ENCODE measurements around the gene DQX1.
"Not testable (repeated sequence)": the region's sequence is repeated elsewhere in the genome, so short reads cannot be mapped to it uniquely, and the experiment has no call there.

The DQX1 gene

DNA sequence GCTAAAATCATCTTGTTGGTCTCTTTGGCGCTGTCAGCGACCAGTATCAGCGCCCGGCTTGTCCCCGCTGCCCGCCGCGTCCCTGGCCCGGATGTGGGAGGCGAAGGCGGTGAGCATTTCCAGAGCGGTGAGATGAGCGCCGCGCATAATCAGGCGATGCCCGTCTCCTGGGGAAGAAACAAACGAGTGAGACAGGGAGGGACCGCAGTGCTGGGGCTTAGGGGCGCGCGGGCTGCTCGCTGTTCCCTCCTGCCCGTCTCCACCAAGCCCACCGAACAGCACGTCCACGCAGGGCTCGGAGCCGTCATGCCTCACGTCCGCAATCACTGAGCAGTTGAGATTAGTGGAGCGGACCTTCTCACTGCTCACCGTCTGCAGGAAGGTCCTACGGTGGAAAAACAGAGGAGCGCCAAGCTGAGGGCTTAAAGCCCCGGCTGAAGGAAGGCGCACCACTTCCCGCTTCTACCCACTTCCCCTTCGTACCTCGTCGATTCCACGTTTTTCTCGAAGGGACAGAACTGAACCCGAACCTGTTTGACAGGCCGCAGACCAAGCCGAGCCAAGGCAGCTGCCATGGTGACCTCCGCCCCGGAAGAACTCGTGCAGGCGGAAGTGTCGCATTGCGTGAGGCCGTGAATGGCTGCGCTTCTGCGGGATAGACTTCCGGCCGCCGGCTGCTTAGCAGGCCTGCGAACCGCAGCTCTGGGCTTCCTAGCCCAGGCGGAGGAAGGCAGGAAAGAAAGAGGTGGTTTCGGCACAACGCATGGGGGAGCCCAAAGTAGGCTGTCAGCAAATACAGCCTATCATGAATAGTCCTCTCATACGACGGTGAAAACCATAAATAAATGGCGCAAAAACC lies 53.7 kb downstream of the DQX1 start, which contains the start of gene MRPL53:
TSS of gene MRPL53 (minus strand) at position 595 of the 859 bp plus-strand sequence. CDS start at position 575, 20 bp downstream.
- DNase-seq (ENCODE audit: low spot score in 2 of 2) = peak; percentile 89 to 96
- peaks cover 9% of the 10 kb centered on the region; the same call in 1 of the 2 replicates for H3K4me1 ChIP-seq
- H3K27me3 ChIP-seq (ENCODE audit: low read depth) = no peaks in the 10 kb centered on the region
- H3K4me3 ChIP-seq = peak within 1 kb of the TSS; percentile 61
- in situ Hi-C loops (cut with MboI; ENCODE audit: low sequenced_read_pairs) = no loop called here
- no peaks in the 10 kb centered on the region for H3K9me3 ChIP-seq
- peaks cover 19% of the 10 kb centered on the region for H3K36me3 ChIP-seq (replicated peaks)

DNA sequence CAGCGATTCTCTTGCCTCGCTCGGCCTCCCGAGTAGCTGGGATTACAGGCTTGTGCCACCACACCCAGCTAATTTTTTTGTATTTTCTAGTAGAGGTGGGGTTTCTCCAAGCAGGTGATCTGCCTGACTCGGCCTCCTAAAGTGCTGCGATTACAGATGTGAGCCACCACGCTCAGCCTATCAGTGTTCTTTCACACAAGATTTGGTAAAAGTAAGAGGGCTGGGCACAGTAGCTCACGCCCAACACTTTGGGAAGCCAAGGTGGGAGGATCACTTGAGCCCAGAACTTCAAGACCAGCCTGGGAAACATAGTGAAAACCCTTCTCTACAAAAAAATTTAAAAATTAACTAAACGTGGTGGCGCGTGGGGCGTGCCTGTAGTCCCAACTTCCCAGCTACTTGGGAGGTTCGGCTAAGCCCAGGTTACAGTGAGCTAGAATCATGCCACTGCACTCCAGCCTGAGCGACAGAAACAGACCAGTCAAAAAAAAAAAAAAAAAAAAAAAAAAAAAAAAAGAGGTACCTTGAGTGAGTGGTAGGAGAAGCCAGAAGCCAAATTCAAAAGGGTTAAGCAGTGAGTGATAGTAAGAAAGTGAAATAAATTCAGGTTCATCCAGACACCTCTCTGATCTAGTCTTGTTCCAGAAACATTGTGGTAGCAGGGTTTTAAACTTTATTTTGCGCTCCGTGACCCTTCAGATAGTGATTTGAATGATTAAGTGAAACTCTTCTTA lies 54.5 kb downstream of the DQX1 start:
- peaks cover 17% of the 10 kb centered on the region for H3K36me3 ChIP-seq (replicated peaks)
- no peak for DNase-seq (ENCODE audit: low spot score in 2 of 2)
- no peaks in the 10 kb centered on the region for H3K27me3 ChIP-seq (ENCODE audit: low read depth)
- in situ Hi-C loops (cut with MboI; ENCODE audit: low sequenced_read_pairs) = no loop called here
- no peaks in the 10 kb centered on the region for H3K9me3 ChIP-seq
- H3K4me3 ChIP-seq = peak overlapping the region; percentile 61
- peaks cover 9% of the 10 kb centered on the region; the same call in 1 of the 2 replicates for H3K4me1 ChIP-seq

- H3K27me3 ChIP-seq (ENCODE audit: low read depth); H3K9me3 ChIP-seq; in situ Hi-C loops (cut with MboI; ENCODE audit: low sequenced_read_pairs); H3K4me1 ChIP-seq; DNase-seq (ENCODE audit: low spot score in 2 of 2); H3K4me3 ChIP-seq: not testable (repeated sequence)
- peaks cover 17% of the 10 kb centered on the region for H3K36me3 ChIP-seq (replicated peaks)
These were observed 55.3 kb downstream of the DQX1 start for GRCh38 chr2:74470742-74471141.

Data from HAP-1 (cell line).